GM21447 (cell line): Measurements from ENCODE around the gene GAS7.

Source experiments
- ATAC-seq: cut with Tn5 transposase; IDR thresholded peaks from one replicate; pipeline ENCODE4 v1.9.1; 2021; ENCODE audit not compliant: unreplicated experiment

The GAS7 gene

GRCh38 chr17:9860851-9861250 is 337.6 kb downstream of the GAS7 start:
- no peak for ATAC-seq
